OCI-LY1 (cell line): ENCODE measurements around the gene TANC1.

ENCODE experiments used
- CTCF ChIP-seq: fragments of 200-600 bp; sonication (generic), shearing (Covaris generic); IDR thresholded peaks from 2 replicates; pipeline ENCODE4 v1.5.1; 2017; ENCODE audit warnings: mild to moderate bottlenecking, antibody characterized with exemption, low read length, moderate library complexity, mixed read lengths
- EZH2 ChIP-seq: fragments of 200-600 bp; sonication (generic), shearing (Covaris generic); IDR thresholded peaks from 2 replicates; pipeline ENCODE4 v1.8.0; 2017; ENCODE audit warnings: borderline replicate concordance, mixed run types, mild to moderate bottlenecking, antibody characterized with exemption, low read length, moderate library complexity, mixed read lengths

- TF ChIP-seq EZH2 = no peak
- TF ChIP-seq CTCF = no peak
Observed at GRCh38 chr2:159179096-159179495, 210.7 kb downstream of the TANC1 start.
